Stimulated activated CD4-positive, alpha-beta T cell treated with anti-CD3 and anti-CD28 coated beads, Interleukin-12 subunit alpha, Interleukin-12 subunit beta, amount 100 ng/mL, for 24 hours (primary cell): ENCODE measurements around the gene CPTP.
"Not testable (repeated sequence)": the region's sequence is repeated elsewhere in the genome, so short reads cannot be mapped to it uniquely, and the experiment has no call there.

Source experiments
- DNase-seq, 2 experiments: peaks; one replicate each; pipeline ENCODE4 v3.0.0-alpha.2; 2020; ENCODE audit warnings: low read depth in 2 of 2

Gene CPTP

GRCh38 chr1:1306661-1307260 lies 17.8 kb upstream of the CPTP start:
- DNase-seq, result no peak

GRCh38 chr1:1307261-1307922 lies 17.2 kb upstream of the CPTP start:
- DNase-seq, result no peak

- peak; percentile 76 to 79 for DNase-seq
These were observed 16.5 kb upstream of the CPTP start, which contains the start of the genes ACAP3 and PUSL1 for GRCh38 chr1:1307923-1308755. ACAP3 (minus strand) TSS chr1:1307930; CDS start chr1:1307815, 115 bp downstream. PUSL1 (plus strand) TSS chr1:1308597; CDS start chr1:1308644, 47 bp downstream.

- DNase-seq, result no peak
These were observed 15.8 kb upstream of the CPTP start for GRCh38 chr1:1308756-1309250.

- DNase-seq, result no peak
These were observed 15.1 kb upstream of the CPTP start for GRCh38 chr1:1309251-1310108.

GRCh38 chr1:1310109-1310385 lies 14.6 kb upstream of the CPTP start:
- DNase-seq, result no peak

GRCh38 chr1:1310476-1311053 lies 14.0 kb upstream of the CPTP start:
- no peak for DNase-seq

- DNase-seq, result no peak
These were observed 13.2 kb upstream of the CPTP start for GRCh38 chr1:1311107-1312104.

- DNase-seq, result no peak
These were observed 11.9 kb upstream of the CPTP start for GRCh38 chr1:1312450-1313314.

GRCh38 chr1:1313500-1314236 lies 10.9 kb upstream of the CPTP start:
- no peak for DNase-seq

- no peak for DNase-seq
These were observed 10.4 kb upstream of the CPTP start for GRCh38 chr1:1314237-1314586.

- no peak for DNase-seq
These were observed 9.8 kb upstream of the CPTP start for GRCh38 chr1:1314678-1315335.

GRCh38 chr1:1315435-1315954 lies 9.1 kb upstream of the CPTP start:
- DNase-seq, result no peak

GRCh38 chr1:1316199-1316598 lies 8.4 kb upstream of the CPTP start:
- not testable (repeated sequence) for DNase-seq

- DNase-seq, result no peak
These were observed 7.2 kb upstream of the CPTP start for GRCh38 chr1:1317420-1317819.

- DNase-seq, result no peak
These were observed 6.4 kb upstream of the CPTP start for GRCh38 chr1:1318131-1318652.
